IPS DF 4.7 (cell line): ENCODE measurements around the gene RBPJL.

Source experiments
- DNase-seq: peaks from one replicate; pipeline ENCODE4 v3.0.0-alpha.2; 2013; ENCODE audit warnings: low spot score; ENCODE audit errors: extremely low read depth

Gene RBPJL

DNA sequence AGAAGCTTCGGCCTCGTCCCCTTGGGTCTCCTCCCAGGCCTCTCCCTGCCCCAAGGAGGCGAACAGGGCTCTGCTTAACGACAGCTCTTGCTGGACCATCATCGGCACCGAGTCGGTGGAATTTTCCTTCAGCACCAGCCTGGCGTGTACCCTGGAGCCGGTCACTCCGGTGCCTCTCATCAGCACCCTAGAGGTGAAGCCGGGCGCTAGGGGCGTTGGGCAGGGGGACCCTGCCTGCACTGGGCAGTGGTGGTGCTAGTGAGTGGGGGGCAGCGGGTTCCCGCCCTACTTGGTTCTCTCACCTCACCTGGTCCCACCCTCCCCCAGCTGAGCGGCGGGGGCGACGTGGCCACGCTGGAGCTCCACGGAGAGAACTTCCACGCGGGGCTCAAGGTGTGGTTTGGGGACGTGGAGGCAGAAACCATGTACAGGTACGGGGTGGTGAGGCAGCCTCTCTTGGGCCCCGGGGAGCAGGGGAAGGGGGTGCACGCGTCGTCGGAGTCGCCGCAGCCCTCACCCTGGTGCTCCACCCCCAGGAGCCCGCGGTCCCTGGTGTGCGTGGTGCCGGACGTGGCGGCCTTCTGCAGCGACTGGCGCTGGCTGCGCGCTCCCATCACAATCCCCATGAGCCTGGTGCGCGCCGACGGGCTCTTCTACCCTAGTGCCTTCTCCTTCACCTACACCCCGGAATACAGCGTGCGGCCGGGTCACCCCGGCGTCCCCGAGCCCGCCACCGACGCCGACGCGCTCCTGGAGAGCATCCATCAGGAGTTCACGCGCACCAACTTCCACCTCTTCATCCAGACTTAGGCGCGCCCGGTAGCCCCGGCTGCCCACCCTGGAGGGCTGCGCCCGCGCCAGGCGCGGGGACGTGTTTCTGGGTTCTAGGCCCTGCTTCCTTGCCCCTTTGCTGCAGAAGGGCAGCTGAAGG lies 9.8 kb downstream of the RBPJL start:
- DNase-seq, result no peak

DNA sequence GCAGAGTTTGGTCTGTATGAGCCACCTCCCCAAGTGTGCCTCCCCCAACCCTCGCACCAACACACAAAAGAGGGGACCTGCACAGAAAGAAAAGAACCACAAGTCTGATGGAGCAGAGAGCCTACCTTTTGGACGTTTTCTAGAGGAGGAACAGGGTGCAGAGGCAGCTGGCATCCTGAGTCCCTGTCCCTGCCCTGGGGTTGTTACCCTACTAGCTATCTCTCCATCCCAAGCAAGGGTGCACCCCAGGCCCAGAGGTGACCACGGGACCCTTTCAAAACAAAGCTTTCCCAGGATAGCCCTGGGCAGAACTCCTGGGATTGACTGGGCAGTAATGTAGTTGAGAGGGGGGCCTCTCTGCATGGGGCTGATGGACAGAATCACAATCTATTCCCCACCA lies 11.2 kb downstream of the RBPJL start:
- no peak for DNase-seq

GRCh38 chr20:45318386-45318939 lies 11.8 kb downstream of the RBPJL start:
- DNase-seq, result no peak

DNA sequence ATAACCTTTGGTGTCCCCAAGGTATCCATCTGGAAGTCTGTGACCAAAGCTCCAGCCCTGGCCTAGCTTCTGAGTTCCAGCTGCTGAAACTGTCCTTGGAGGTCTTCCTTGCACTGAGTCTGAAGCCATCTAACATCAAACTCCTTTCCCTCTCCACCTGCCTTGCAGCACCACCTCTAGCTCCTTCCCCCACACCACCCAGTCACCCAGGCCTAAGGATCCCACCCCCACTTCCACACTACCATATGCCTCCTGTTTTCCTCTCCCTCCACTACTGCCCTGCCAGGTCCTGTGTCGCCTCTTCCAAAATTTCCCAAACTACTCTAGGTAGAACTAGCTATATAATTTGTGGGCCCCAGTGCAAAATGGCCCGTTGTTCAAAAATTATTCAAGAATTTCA lies 12.3 kb downstream of the RBPJL start:
- DNase-seq, result no peak

- no peak for DNase-seq
Observed at GRCh38 chr20:45320948-45321595, 14.4 kb downstream of the RBPJL start.

DNA sequence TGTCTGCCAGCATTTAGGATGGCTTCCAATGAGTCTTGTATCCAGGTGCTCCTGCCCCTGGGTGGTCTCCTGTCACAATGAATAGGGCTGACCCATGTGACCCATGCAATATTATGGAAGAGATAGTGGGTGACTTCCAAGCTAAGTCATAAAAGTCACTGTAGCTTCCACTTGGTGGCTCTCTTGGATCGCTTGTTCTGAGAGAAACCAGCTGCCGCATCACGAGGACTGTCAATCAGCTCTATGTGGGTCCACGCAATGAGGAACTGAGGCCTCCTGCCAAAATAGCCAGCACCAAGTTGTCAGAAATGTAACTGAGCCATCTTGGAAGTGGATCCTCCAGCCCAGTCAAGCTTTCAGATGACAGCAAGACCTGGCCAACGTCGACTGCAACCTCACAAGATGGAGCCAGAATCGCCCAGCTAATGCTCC lies 16.3 kb downstream of the RBPJL start:
- DNase-seq, result no peak

DNA sequence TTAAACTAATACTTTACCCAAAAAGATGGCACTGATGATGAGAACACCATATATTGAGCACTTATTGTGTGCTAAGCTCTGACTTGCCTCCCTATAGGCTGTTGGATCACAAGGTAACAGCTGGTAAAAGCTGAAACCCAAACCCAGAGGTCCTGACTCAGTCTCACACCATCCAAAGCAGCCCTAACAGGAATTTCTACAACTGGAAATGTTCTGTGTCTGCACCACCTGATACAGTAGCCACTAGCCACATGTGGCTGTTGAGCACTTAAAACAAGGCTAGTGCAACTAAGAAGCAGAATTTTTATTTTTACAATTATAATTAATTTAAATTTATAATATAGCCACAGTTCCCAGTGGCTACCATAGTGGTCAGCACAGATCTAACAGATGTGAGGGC lies 17.1 kb downstream of the RBPJL start:
- DNase-seq, result no peak

DNA sequence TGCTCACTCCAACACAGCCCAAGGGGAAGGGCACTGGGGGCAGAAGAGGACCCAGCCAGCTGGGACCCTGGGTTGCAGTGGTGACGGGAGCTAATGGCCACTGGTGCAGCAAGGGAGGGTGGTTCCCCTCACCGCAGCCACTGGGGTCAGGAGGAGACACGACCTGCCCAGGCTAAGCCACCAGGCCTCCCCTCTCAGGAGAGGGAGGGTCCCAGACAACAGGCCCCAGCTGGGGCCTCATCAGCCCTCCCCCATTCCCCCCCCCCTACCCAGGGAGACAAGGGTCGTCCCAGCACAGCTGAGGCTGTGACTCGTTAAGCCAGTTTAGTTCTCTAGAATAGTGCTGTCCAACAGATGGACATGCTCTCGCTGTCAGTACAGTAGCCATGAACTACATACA lies 18.7 kb downstream of the RBPJL start:
- DNase-seq, result no peak

GRCh38 chr20:45328451-45328850 lies 21.8 kb downstream of the RBPJL start:
- DNase-seq, result no peak

DNA sequence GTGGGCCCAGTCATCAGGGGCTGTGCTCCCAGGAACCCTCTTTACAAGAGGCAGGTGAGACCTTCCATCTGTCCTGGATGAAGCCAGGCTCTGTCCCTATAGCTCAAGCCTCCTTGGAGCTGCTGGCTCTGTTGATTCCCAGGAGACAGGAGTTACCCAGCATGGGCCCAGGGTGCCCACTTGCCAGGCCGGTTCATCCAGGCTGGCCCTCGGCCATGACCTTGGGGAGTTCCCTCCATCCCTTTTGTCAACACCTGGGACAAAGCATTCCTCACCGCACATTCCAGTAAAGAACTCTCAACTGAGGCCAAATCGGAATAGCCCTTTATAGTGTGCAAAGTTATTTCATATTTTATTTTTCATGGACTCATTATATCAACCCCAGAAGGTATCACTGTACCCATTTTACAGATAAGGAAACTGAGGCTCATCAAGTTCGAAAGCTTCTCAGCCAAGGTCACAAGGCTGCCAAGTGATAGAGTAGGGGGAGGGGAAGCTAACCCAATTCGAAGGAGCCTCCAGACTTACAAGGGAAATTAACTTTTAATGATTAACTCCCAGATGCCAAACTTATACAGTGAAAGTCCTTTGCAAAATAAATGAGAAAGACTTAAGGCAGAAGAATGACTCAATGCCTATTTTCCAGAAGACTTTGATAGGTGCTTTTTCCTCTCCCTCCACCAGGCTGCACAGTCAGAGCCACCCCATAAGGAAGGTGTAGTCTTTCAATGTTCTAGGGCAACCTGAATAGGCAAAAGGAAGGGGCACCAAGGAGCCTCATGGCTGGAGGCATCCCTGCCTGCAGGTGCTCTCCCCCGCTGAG lies 23.1 kb downstream of the RBPJL start:
- no peak for DNase-seq

- no peak for DNase-seq
Observed at GRCh38 chr20:45330476-45330875, 23.8 kb downstream of the RBPJL start.

DNA sequence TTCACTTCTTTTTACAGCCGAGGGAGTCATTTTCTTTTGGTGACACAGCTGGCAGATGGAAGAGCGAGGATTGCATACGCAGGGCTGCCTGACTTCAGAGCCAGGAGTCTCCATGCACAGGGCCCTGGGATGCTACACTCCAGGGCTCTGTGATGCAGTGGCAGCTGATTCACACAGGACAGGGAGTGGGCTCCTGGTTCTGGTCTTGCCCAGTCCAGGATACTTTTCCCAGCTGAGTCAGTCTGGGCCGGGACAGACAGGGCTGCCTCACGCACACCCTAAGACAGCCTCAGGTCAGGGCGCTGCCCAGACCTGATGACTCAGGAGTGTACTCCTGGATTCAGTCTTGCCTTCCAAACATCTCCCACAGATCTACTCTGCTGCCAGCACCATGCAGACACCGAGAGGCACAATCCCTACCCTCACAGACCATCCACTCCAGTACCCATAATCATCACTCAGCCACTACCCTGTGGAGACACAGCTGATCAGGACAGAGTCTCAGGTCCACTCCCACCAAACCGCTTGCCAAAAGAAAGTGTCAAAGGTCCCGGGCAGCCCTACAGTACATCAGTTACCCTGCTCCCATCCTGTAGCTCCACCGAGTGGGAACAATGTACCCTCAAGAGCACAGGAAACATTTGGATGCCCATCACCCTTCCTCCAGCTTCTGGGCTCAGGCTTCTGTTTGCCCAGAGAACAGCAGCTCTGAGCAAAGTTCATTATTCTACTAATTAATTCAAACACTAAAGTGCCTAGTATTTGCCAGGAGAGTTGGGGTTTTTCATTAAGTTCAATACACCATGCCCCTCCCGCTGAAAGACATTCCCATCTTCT lies 30.1 kb downstream of the RBPJL start:
- no peak for DNase-seq

DNA sequence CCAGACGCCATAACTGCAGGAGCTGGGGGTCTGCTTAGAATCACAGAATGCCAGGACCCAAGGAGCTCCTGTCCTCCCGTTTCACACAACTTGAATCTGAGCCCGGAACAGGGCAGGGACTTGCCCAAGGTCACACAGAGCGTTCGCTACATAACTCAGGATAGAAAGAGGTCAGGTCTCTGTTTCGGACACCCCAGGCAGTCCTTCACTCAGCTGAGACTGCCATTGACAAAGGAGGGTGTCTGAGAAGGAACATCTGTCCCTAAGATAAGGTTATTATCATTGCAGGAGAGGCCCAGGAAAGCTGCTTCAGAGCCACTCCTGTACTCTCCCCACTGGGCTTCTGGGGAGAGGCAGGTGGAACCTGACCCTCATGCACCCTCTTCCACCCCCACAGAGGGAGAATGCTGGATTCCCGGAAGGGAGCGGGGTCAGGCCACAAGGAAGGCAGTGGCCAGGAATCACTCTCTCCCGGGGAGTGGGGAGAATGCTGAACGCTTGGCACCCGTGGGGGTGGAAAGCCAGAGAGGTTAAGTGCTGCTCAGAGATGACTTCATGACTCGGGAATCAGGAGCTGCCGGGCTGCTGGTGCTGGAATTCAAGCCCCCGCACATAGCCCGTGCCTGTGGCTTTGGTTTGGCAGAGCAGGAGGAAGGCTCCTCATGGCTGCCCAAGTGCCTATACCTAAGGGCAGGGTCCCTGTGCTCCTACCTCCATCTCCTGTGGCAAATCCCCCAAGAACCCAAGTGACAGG lies 30.9 kb downstream of the RBPJL start:
- no peak for DNase-seq

- no peak for DNase-seq
Observed at GRCh38 chr20:45338121-45339030, 31.7 kb downstream of the RBPJL start.

GRCh38 chr20:45339084-45339483 lies 32.4 kb downstream of the RBPJL start:
- DNase-seq, result no peak

DNA sequence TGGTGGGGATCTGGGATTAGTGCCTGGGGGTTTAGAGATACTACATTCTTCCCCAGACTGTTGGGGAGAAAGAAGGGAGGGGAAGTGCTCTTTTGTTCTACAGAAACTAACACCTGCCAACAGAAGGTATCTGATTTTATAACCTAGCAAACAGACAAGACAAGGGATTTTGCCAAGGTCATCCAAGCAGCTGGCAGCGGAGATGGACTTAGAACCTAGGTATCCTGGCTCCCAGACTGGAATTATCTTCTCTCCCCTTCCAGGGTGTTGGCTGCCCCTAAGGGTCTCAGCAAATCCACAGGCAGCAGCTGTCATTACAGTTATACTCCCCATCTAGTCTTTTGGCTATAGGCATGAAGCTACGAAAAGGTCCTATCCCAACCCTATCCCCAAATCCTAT lies 33.2 kb downstream of the RBPJL start:
- DNase-seq, result no peak

DNA sequence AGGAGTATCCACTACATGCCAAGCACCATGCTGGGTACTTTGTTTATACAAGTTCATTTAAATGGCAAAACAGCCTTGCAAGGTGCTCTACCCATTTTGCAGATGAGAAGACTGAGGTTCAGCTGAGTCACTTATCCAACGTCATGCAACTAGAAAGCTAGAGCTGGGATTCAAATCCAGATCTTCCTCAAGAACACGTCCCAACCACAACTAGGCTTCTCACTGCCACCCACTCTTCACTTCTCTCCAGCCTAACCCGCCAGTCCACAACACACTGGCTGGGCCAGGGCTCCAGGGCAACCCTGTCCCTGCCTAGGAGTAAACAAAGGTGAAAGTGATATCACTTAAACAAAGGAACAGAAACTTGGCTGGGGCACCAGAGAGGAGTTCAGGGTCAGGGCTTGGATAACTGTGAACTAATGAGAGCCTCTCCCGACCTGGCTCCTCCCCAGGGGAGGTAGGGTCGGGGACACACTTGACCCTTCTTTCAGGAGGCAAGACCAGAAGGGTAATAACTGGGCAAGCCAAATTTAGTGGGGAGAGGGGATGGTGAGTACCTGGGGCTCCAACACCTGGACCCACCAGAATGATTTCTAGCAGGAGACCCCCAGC lies 33.7 kb downstream of the RBPJL start:
- no peak for DNase-seq

GRCh38 chr20:45340951-45341350 lies 34.3 kb downstream of the RBPJL start:
- DNase-seq, result no peak

DNA sequence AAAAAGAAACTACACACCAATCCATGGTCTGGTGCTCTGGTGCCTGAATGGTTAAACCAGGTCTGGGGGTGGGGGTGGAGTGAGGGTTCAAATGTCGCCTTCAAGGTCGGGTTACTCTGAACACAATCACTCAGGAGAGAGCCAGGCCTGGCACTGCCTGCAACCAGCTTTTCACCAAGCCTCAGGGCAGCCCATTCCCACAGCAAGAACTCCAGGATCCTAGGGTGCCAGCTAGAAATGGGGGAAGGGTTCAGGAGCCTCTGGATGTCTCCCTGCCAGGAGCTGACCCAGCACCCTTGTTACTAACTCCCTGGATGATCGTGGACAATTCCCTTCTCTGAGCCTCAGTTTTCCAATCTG lies 34.9 kb downstream of the RBPJL start:
- no peak for DNase-seq
